OCI-LY7 (cell line): Measurements from ENCODE around the gene CROT. TPM values are rescaled to one million over a fixed set of nuclear protein-coding genes. Genes with fewer than 3 reads are reported as not detected.
"Not testable (repeated sequence)": the region's sequence is repeated elsewhere in the genome, so short reads cannot be mapped to it uniquely, and the experiment has no call there.

Experiments used
- BruUV-seq: library from RNA; stranded (reverse); fragments of 400-500 nt; replicated peaks from 2 replicates; lab custom pipeline; 2021; lab: Mats Ljungman, UMichigan
- CTCF ChIA-PET: fragments of 300-600 bp; sonication (Branson Sonifier 250); formaldehyde crosslinking; loops from one replicate; lab custom pipeline; 2022; ENCODE audit warnings: antibody characterized with exemption; ENCODE audit not compliant: unreplicated experiment; lab: Charles Lee
- POLR2A ChIA-PET: fragments of 300-600 bp; sonication (Branson Sonifier 250); formaldehyde crosslinking; loops from one replicate; lab custom pipeline; 2022; ENCODE audit warnings: antibody characterized with exemption; lab: Charles Lee
- DNase-seq: peaks from one replicate; pipeline ENCODE4 v3.0.0-alpha.2; 2015; ENCODE audit warnings: low spot score
- H2AFZ ChIP-seq: fragments of 200-600 bp; sonication (generic), shearing (Covaris generic); 2 replicates; pipeline ENCODE4 v1.6.1; 2014; ENCODE audit warnings: mild to moderate bottlenecking, antibody characterized with exemption, low read length, moderate library complexity
- H3K27ac ChIP-seq: fragments of 200-600 bp; sonication (generic); 2 replicates; pipeline ENCODE4 v1.5.1; 2014; ENCODE audit warnings: mixed run types, low read depth, mild to moderate bottlenecking, moderate library complexity, low read length, inconsistent platforms; ENCODE audit not compliant: poor library complexity, severe bottlenecking
- H3K36me3 ChIP-seq: fragments of 200-600 bp; sonication (generic); 2 replicates; pipeline ENCODE4 v1.6.1; 2014; ENCODE audit warnings: mild to moderate bottlenecking, antibody characterized with exemption, low read length, moderate library complexity, mixed read lengths; ENCODE audit not compliant: insufficient read depth
- H3K4me1 ChIP-seq: fragments of 200-600 bp; sonication (generic); 2 replicates; pipeline ENCODE4 v1.5.1; 2014; ENCODE audit warnings: mild to moderate bottlenecking, low read length; ENCODE audit not compliant: insufficient read depth, poor library complexity, severe bottlenecking
- H3K4me2 ChIP-seq: fragments of 200-600 bp; sonication (generic); 2 replicates; pipeline ENCODE4 v1.6.1; 2014; ENCODE audit warnings: mild to moderate bottlenecking, low read length
- H3K4me3 ChIP-seq: fragments of 200-600 bp; sonication (generic); 2 replicates; pipeline ENCODE4 v1.5.1; 2014; ENCODE audit warnings: mild to moderate bottlenecking, low read depth, low read length; ENCODE audit not compliant: poor library complexity, severe bottlenecking
- H3K79me2 ChIP-seq: fragments of 200-600 bp; sonication (generic); 2 replicates; pipeline ENCODE4 v1.6.1; 2016; ENCODE audit warnings: low read depth, mild to moderate bottlenecking, low read length, moderate library complexity, mixed read lengths; ENCODE audit not compliant: insufficient read depth
- H3K9me2 ChIP-seq: fragments of 200-600 bp; sonication (generic); 2 replicates; pipeline ENCODE4 v1.6.1; 2016; ENCODE audit warnings: mild to moderate bottlenecking, low read length, mixed read lengths; ENCODE audit not compliant: insufficient read depth
- H3K9me3 ChIP-seq: fragments of 200-600 bp; sonication (generic); 2 replicates; pipeline ENCODE4 v1.6.1; 2014; ENCODE audit warnings: mild to moderate bottlenecking, mixed run types, low read length, mixed read lengths
- H4K20me1 ChIP-seq: fragments of 200-600 bp; sonication (generic); 2 replicates; pipeline ENCODE4 v1.6.1; 2014; ENCODE audit warnings: mild to moderate bottlenecking, antibody characterized with exemption, low read length, moderate library complexity, mixed read lengths; ENCODE audit not compliant: insufficient read depth
- CTCF ChIP-seq: fragments of 200-600 bp; sonication (generic); conservative IDR thresholded peaks from 2 replicates; pipeline ENCODE4 v1.5.1; 2014; ENCODE audit warnings: mild to moderate bottlenecking, antibody characterized with exemption, low read length, moderate library complexity, mixed read lengths
- EZH2phosphoT487 ChIP-seq: fragments of 200-600 bp; sonication (generic); IDR thresholded peaks from 2 replicates; pipeline ENCODE4 v1.6.1; 2018; ENCODE audit warnings: low read depth, borderline replicate concordance, mild to moderate bottlenecking, mixed run types, antibody characterized with exemption, low read length, moderate library complexity, mixed read lengths
- intact Hi-C: fragments of 100-400 bp; cut with micrococcal nuclease; formaldehyde crosslinking; loops from one replicate; pipeline ENCODE4 v1.10.0; 2022; ENCODE audit not compliant: unreplicated experiment
- total RNA-seq, 2 experiments: library from RNA; depleted of rRNA in 1 of 2; stranded (reverse); fragments of >200 nt in 1 of 2; shearing (Covaris generic) in 1 of 2; gene quantifications; 2 replicates each; pipeline ENCODE4 v1.2.3, GENCODE V29; 2014 to 2022

CROT gene
- total RNA-seq, 2 experiments from 2014 or later = 3.0 to 8.1 TPM

DNA sequence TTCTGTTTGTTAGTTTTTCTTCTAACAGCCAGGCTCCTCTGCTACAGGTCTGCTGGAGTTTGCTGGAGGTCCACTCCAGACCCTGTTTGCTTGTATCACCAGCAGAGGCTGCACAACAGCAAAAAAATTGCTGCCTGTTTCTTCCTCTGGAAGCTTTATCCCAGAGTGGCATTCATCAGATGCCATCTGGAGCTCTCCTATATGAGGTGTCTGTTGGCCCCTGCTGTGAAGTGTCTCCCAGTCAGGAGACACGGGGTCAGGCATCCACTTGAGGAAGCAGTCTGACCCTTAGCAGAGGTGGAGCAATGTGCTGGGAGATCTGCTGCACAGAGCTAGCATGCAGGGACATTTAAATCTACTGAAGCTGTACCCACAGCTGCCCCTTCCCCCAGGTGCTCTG lies 26.7 kb upstream of the CROT start:
- Histone ChIP-seq H2AFZ (no peak overlapping the region), H3K4me3 (no peak overlapping the region), H3K9me3 (no peaks in the 10 kb centered on the region), H3K4me2 (no peak overlapping the region), H3K27ac (no peak overlapping the region), H3K9me2 (no peaks in the 10 kb centered on the region), H4K20me1 (no peaks in the 10 kb centered on the region), H3K36me3 (no peaks in the 10 kb centered on the region), H3K79me2 (no peaks in the 10 kb centered on the region), H3K4me1 (no peaks in the 10 kb centered on the region)
- TF ChIP-seq CTCF (no peak), EZH2phosphoT487 (no peak)
- ChIA-PET POLR2A (no interaction called here), CTCF (no interaction called here)
- BruUV-seq = no TSS peak
- intact Hi-C loops = no loop called here
- no peak for DNase-seq

- DNase-seq, intact Hi-C loops, H3K4me3 ChIP-seq, H3K9me2 ChIP-seq, H2AFZ ChIP-seq, H3K27ac ChIP-seq, H4K20me1 ChIP-seq, POLR2A ChIA-PET, H3K4me2 ChIP-seq, H3K79me2 ChIP-seq, CTCF ChIA-PET, H3K36me3 ChIP-seq, H3K4me1 ChIP-seq, H3K9me3 ChIP-seq, BruUV-seq: not testable (repeated sequence)
Observed at GRCh38 chr7:87319154-87319581, 26.3 kb upstream of the CROT start.

DNA sequence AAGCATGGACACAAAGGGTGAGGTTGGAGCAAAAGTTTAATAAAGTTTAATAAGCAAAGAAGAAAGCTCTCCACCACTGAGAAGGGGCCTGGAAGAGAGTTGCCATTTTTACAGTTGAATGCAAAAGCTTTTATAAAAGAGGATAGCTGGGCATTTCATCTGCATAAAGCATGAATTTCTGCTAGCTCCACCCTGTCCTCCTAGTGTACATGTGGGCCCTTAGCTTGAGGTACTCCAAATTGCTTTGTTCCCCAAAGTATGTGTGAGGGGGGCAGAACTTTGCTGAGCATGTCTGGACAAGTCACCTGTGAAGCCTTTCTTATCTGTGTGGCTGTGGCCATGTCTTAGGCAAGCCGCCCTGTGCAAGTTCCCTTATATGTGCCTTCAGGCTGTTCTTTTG lies 22.6 kb upstream of the CROT start:
- intact Hi-C loops = no loop called here
- ChIA-PET POLR2A (interaction anchor here (0.6 to 1.0 kb wide), 3 partner anchors 13 to 549 kb away, joined by 3 to 4 read pairs (median 3); no protein-coding TSS in a partner anchor), CTCF (no interaction called here)
- Histone ChIP-seq H3K4me2 (no peak overlapping the region), H3K79me2 (no peaks in the 10 kb centered on the region), H3K4me1 (no peaks in the 10 kb centered on the region), H3K27ac (no peak overlapping the region), H3K9me3 (0 out of 2 replicates have a peak, but pooled peaks cover 6% of the 10 kb centered on the region), H3K4me3 (no peak overlapping the region), H4K20me1 (no peaks in the 10 kb centered on the region), H2AFZ (no peak overlapping the region), H3K36me3 (no peaks in the 10 kb centered on the region), H3K9me2 (no peaks in the 10 kb centered on the region)
- TF ChIP-seq CTCF (no peak), EZH2phosphoT487 (no peak)
- DNase-seq = no peak
- BruUV-seq = no TSS peak
